Sciatic nerve (tissue), 2 donors: ENCODE results near the gene SOWAHD. TPM values are rescaled to one million over a fixed set of nuclear protein-coding genes. Genes with fewer than 3 reads are reported as not detected.
"Not testable (repeated sequence)": the region's sequence is repeated elsewhere in the genome, so short reads cannot be mapped to it uniquely, and the experiment has no call there.

Experiments used
- ATAC-seq: fragments of 200-7000 bp; cut with Tn5 transposase; one replicate; pipeline ENCODE4 v1.9.1; 2020; ENCODE audit warnings: mild to moderate bottlenecking, moderate library complexity
- DNase-seq: peaks from one replicate; pipeline ENCODE4 v3.0.0-alpha.2; 2020; ENCODE audit warnings: low spot score
- intact Hi-C: fragments of 100-400 bp; cut with DNase I; formaldehyde crosslinking; loops from one replicate; pipeline ENCODE4 v1.14.2; 2022
- total RNA-seq: library from RNA; stranded (reverse); fragmentation: NEBNext Ultra II Directional; extraction: Animal tissue kit (Norgen Biotek cat#: 25700); gene quantifications from one replicate; pipeline ENCODE4 v1.2.1, GENCODE V29; 2021
- donor health status: DM: no; HTN: no; CAD: no.
- donor health status: DM: no; HTN: no; CAD: no.

The SOWAHD gene
- total RNA-seq, 1 donor from 2014 or later = 0.53 TPM

- intact Hi-C loops = no loop called here
- ATAC-seq (no peak), DNase-seq (no peak)
These were observed 43.1 kb downstream of the SOWAHD start for GRCh38 chrX:119801253-119802221.

DNA sequence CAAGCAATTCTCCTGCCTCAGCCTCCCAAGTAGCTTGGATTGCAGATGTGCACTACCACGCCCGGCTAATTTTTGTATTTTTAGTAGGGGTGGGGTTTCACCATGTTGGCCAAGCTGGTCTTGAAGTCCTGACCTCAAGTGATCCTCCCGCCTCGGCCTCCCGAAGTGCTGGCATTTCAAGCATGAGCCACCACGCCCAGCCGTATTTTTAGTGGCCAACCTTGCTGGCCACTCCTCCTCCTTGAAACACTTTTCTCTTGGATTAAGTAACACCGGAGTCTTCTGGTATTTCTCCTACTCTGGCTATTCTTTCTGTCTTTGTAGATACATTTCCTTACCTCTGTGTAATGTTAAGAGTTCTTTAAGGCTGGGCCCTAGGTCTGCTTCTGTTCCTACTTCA lies 44.2 kb downstream of the SOWAHD start:
- intact Hi-C loops = no loop called here
- ATAC-seq (no peak), DNase-seq (no peak)

- DNase-seq, intact Hi-C loops, ATAC-seq: not testable (repeated sequence)
These were observed 50.1 kb downstream of the SOWAHD start for GRCh38 chrX:119808461-119808860.

DNA sequence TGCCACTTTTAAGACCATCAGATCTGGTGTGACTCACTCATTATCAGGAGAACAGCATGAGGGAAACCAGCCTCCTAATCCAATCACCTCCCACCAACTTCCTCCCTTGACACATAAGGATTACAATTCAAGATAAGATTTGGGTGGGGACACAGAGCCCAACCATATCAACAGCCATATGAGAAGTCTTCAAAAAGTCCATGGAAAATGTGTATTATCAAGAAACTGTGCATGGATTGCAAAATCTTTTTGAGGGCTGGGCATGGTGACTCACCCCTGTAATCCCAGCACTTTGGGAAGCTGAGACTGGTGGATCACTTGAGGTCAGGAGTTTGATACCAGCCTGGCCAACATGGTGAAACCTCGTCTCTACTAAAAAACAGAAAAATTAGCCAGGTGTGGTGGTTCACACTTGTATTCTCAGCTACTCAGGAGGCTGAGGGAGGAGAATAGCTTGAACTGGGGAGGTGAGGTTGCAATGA lies 50.8 kb downstream of the SOWAHD start:
- ATAC-seq (no peak), DNase-seq (no peak)
- intact Hi-C loops = no loop called here

Other genes with a start within 250 kb of the SOWAHD start
- 21.3 TPM for gene STEEP1, start 193.2 kb upstream of the SOWAHD start, total RNA-seq
- gene UBE2A, start 184.0 kb upstream of the SOWAHD start, total RNA-seq = 47.6 TPM
- 9.8 TPM for gene NKRF, start 152.2 kb upstream of the SOWAHD start, total RNA-seq
- gene SEPTIN6, start 65.4 kb upstream of the SOWAHD start, total RNA-seq = 33.0 TPM
- gene RPL39, start 33.0 kb downstream of the SOWAHD start, total RNA-seq = 1,230 TPM
- 11.0 TPM for gene UPF3B, start 94.4 kb downstream of the SOWAHD start, total RNA-seq
- gene RNF113A, start 113.1 kb downstream of the SOWAHD start, total RNA-seq = 8.8 TPM
- gene NDUFA1, start 113.2 kb downstream of the SOWAHD start, total RNA-seq = 57.5 TPM
- not detected for gene AKAP14, start 137.3 kb downstream of the SOWAHD start, total RNA-seq
- gene NKAP, start 185.2 kb downstream of the SOWAHD start, total RNA-seq = 9.6 TPM